Hepatocyte (in vitro differentiated cells): ENCODE data around the gene KL. TPM values are rescaled to one million over a fixed set of nuclear protein-coding genes. Genes with fewer than 3 reads are reported as not detected.

Experiments
- DNase-seq: peaks from one replicate; pipeline ENCODE4 v3.0.0-alpha.2; 2016; ENCODE audit warnings: low spot score
- H2AFZ ChIP-seq: fragments of 200-600 bp; sonication (generic); 2 replicates; pipeline ENCODE4 v1.6.0; 2016; ENCODE audit warnings: antibody characterized with exemption, mild to moderate bottlenecking
- H3K27ac ChIP-seq: fragments of 200-600 bp; sonication (generic); 2 replicates; pipeline ENCODE4 v1.5.1; 2016; ENCODE audit warnings: mild to moderate bottlenecking
- H3K27me3 ChIP-seq: fragments of 200-600 bp; sonication (generic); 2 replicates; pipeline ENCODE4 v1.6.1; 2016
- H3K36me3 ChIP-seq: fragments of 200-600 bp; sonication (generic); replicated peaks from 2 replicates; pipeline ENCODE4 v1.5.1; 2016; ENCODE audit warnings: low read depth; ENCODE audit not compliant: insufficient read depth
- H3K4me1 ChIP-seq: fragments of 200-600 bp; sonication (generic); 2 replicates; pipeline ENCODE4 v1.5.1; 2016; ENCODE audit warnings: mild to moderate bottlenecking, moderate library complexity; ENCODE audit not compliant: insufficient read depth
- H3K4me2 ChIP-seq: fragments of 200-600 bp; sonication (generic); 2 replicates; pipeline ENCODE4 v1.6.0; 2016
- H3K4me3 ChIP-seq: fragments of 200-600 bp; sonication (generic); 2 replicates; pipeline ENCODE4 v1.5.1; 2016; ENCODE audit warnings: mild to moderate bottlenecking
- H3K79me2 ChIP-seq: fragments of 200-600 bp; sonication (generic); 2 replicates; pipeline ENCODE4 v1.6.0; 2017; ENCODE audit warnings: mild to moderate bottlenecking
- H3K9me2 ChIP-seq: fragments of 200-600 bp; sonication (generic); replicated peaks from 2 replicates; pipeline ENCODE4 v1.6.0; 2017; ENCODE audit warnings: mild to moderate bottlenecking; ENCODE audit not compliant: insufficient read depth
- H3K9me3 ChIP-seq: fragments of 200-600 bp; sonication (generic); 2 replicates; pipeline ENCODE4 v1.5.1; 2016; ENCODE audit warnings: low read depth, mild to moderate bottlenecking
- H4K20me1 ChIP-seq: fragments of 200-600 bp; sonication (generic); 2 replicates; pipeline ENCODE4 v1.6.0; 2016; ENCODE audit warnings: mild to moderate bottlenecking; ENCODE audit not compliant: insufficient read depth, poor library complexity, severe bottlenecking
- CTCF ChIP-seq: fragments of 200-600 bp; sonication (generic); IDR thresholded peaks from 2 replicates; pipeline ENCODE4 v1.5.1; 2016; ENCODE audit warnings: antibody characterized with exemption, mild to moderate bottlenecking; ENCODE audit not compliant: poor library complexity
- EZH2 ChIP-seq: fragments of 200-600 bp; sonication (generic); IDR thresholded peaks from 2 replicates; pipeline ENCODE4 v1.6.1; 2016; ENCODE audit warnings: antibody characterized with exemption, mild to moderate bottlenecking, borderline replicate concordance
- EZH2phosphoT487 ChIP-seq: fragments of 200-600 bp; sonication (generic); IDR thresholded peaks from one replicate; pipeline ENCODE4 v1.6.1; 2018; ENCODE audit warnings: antibody characterized with exemption, mild to moderate bottlenecking, low read depth, moderate library complexity; ENCODE audit not compliant: unreplicated experiment, severe bottlenecking
- WGBS: methylation state at CpG from one replicate; pipeline ENCODE4 v1.1.6; 2016; ENCODE audit warnings: low lambda C conversion rate; ENCODE audit errors: missing lambda C conversion rate; 5-methylcytosine and 5-hydroxymethylcytosine counted together
- polyA plus RNA-seq: library from polyadenylated mRNA; unstranded; fragments of >200 nt; fragmentation: Nextera tagmentation; extraction: Ambion mirVana; gene quantifications from 2 replicates; pipeline ENCODE4 v1.2.1, GENCODE V29; 2016
- total RNA-seq: library from RNA; depleted of rRNA; stranded (reverse); fragments of >200 nt; gene quantifications from 2 replicates; pipeline ENCODE4 v1.2.3, GENCODE V29; 2014

Gene KL
- total and polyA plus RNA-seq, 2 experiments from 2014 or later: 1.4 to 1.7 TPM

GRCh38 chr13:33034882-33035520 lies 18.8 kb downstream of the KL start:
- TF ChIP-seq EZH2 (no peak), CTCF (no peak)
- Histone ChIP-seq H3K4me1 (no peaks in the 10 kb centered on the region), H3K9me2 (no peaks in the 10 kb centered on the region), H3K27ac (no peak overlapping the region), H3K4me2 (no peak overlapping the region), H4K20me1 (no peaks in the 10 kb centered on the region), H3K27me3 (no peaks in the 10 kb centered on the region), H3K4me3 (no peak overlapping the region), H3K9me3 (no peaks in the 10 kb centered on the region), H2AFZ (no peak overlapping the region), H3K79me2 (no peaks in the 10 kb centered on the region), H3K36me3 (no peaks in the 10 kb centered on the region)
- WGBS: 73% methylated on average over 5 of the region's 5 CpGs
- no peak for DNase-seq

GRCh38 chr13:33037673-33038072 lies 21.4 kb downstream of the KL start:
- no peak for DNase-seq
- TF ChIP-seq EZH2phosphoT487: no peak
- no peak for TF ChIP-seq EZH2
- no peak for TF ChIP-seq CTCF
- Histone ChIP-seq H3K4me2 (no peak overlapping the region), H3K27me3 (no peaks in the 10 kb centered on the region), H4K20me1 (no peaks in the 10 kb centered on the region), H3K27ac (no peak overlapping the region), H3K79me2 (no peaks in the 10 kb centered on the region), H3K36me3 (no peaks in the 10 kb centered on the region), H3K9me3 (no peaks in the 10 kb centered on the region), H3K4me1 (no peaks in the 10 kb centered on the region), H3K9me2 (no peaks in the 10 kb centered on the region), H3K4me3 (no peak overlapping the region), H2AFZ (no peak overlapping the region)
- whole genome bisulfite sequencing: 100% methylated on average over 1 of the region's 1 CpG

- no peaks in the 10 kb centered on the region for H3K9me3 ChIP-seq
- H3K27ac ChIP-seq: no peak overlapping the region
- H3K4me1 ChIP-seq: no peaks in the 10 kb centered on the region
- H3K4me2 ChIP-seq: no peak overlapping the region
- H4K20me1 ChIP-seq: no peaks in the 10 kb centered on the region
- TF ChIP-seq CTCF: no peak
- TF ChIP-seq EZH2phosphoT487: no peak
- TF ChIP-seq EZH2: no peak
- H3K79me2 ChIP-seq: no peaks in the 10 kb centered on the region
- H3K9me2 ChIP-seq: no peaks in the 10 kb centered on the region
- H3K27me3 ChIP-seq: no peaks in the 10 kb centered on the region
- no peak overlapping the region for H3K4me3 ChIP-seq
- H3K36me3 ChIP-seq: no peaks in the 10 kb centered on the region
- DNase-seq: no peak
- 58% methylated on average over 2 of the region's 2 CpGs for WGBS
- H2AFZ ChIP-seq: no peak overlapping the region
Measured at GRCh38 chr13:33040090-33040489, 23.9 kb downstream of the KL start.
